Mesenchymal stem cell (in vitro differentiated cells and primary cell): ENCODE results near the gene ASMT.

Experiments
- DNase-seq: peaks from one replicate; pipeline ENCODE4 v3.0.0-alpha.2; 2013
- H2AFZ ChIP-seq: one replicate; pipeline ENCODE4 v1.6.1; 2013; ENCODE audit warnings: low read depth, mild to moderate bottlenecking, control low read depth, inconsistent platforms, low read length, moderate library complexity
- H2AK5ac ChIP-seq: 2 replicates; pipeline ENCODE4 v1.6.1; 2013; ENCODE audit warnings: low read length, moderate library complexity, mild to moderate bottlenecking, inconsistent platforms; ENCODE audit not compliant: severe bottlenecking
- H2BK120ac ChIP-seq: one replicate; pipeline ENCODE4 v1.6.1; 2013; ENCODE audit warnings: low read depth, mild to moderate bottlenecking, inconsistent platforms, low read length, moderate library complexity
- H2BK12ac ChIP-seq, 2 experiments: one replicate each; pipeline ENCODE4 v1.6.1; 2013; ENCODE audit warnings: inconsistent platforms in 2 of 2, low read length in 2 of 2, mild to moderate bottlenecking in 2 of 2, moderate library complexity in 2 of 2, control low read depth in 1 of 2
- H2BK15ac ChIP-seq: one replicate; pipeline ENCODE4 v1.6.1; 2013; ENCODE audit warnings: mild to moderate bottlenecking, low read depth, inconsistent platforms; ENCODE audit not compliant: poor library complexity, severe bottlenecking
- H2BK5ac ChIP-seq: 2 replicates; pipeline ENCODE4 v1.6.1; 2013; ENCODE audit warnings: low read depth, mild to moderate bottlenecking, low read length, control low read depth, inconsistent platforms; ENCODE audit not compliant: poor library complexity, severe bottlenecking
- H3K14ac ChIP-seq, 2 experiments: one replicate each; pipeline ENCODE4 v1.6.1; 2013; ENCODE audit warnings: inconsistent platforms in 2 of 2, low read length in 2 of 2, control low read depth in 1 of 2, mild to moderate bottlenecking in 1 of 2, moderate library complexity in 1 of 2
- H3K18ac ChIP-seq, 2 experiments: one replicate each; pipeline ENCODE4 v1.6.1; 2013; ENCODE audit warnings: inconsistent platforms in 2 of 2, low read length in 2 of 2, control low read depth in 1 of 2, low read depth in 1 of 2, mild to moderate bottlenecking in 1 of 2
- H3K23ac ChIP-seq, 2 experiments: one replicate each; pipeline ENCODE4 v1.6.1; 2013; ENCODE audit warnings: inconsistent platforms in 2 of 2, low read length in 2 of 2, mild to moderate bottlenecking in 2 of 2, moderate library complexity in 2 of 2, control low read depth in 1 of 2
- H3K27ac ChIP-seq: 2 replicates; pipeline ENCODE4 v1.5.1; 2013; ENCODE audit warnings: mild to moderate bottlenecking, moderate library complexity, low read length, control low read depth, inconsistent platforms; ENCODE audit not compliant: poor library complexity, severe bottlenecking
- H3K27me3 ChIP-seq, 2 experiments: 2 replicates each; pipeline versions ENCODE4 v1.6.1 to v1.7.0; 2013; ENCODE audit warnings: low read length in 2 of 2, mild to moderate bottlenecking in 2 of 2, moderate library complexity in 2 of 2, control low read depth in 1 of 2, inconsistent platforms in 1 of 2; ENCODE audit not compliant: control insufficient read depth in 1 of 2, insufficient read depth in 1 of 2
- H3K36me3 ChIP-seq, 2 experiments: 2 replicates each; pipeline versions ENCODE4 v1.6.1 to v1.7.0; 2013; ENCODE audit warnings: low read length in 2 of 2, control low read depth in 1 of 2, inconsistent platforms in 1 of 2, low read depth in 1 of 2, mild to moderate bottlenecking in 1 of 2; ENCODE audit not compliant: insufficient read depth in 2 of 2, control insufficient read depth in 1 of 2
- H3K4ac ChIP-seq, 2 experiments: one replicate each; pipeline ENCODE4 v1.6.1; 2013; ENCODE audit warnings: inconsistent platforms in 2 of 2, low read length in 2 of 2, mild to moderate bottlenecking in 2 of 2, moderate library complexity in 2 of 2, control low read depth in 1 of 2, low read depth in 1 of 2
- H3K4me1 ChIP-seq: 2 replicates; pipeline ENCODE4 v1.6.1; 2013; ENCODE audit warnings: low read depth, low read length, control low read depth; ENCODE audit not compliant: control insufficient read depth, insufficient read depth
- H3K4me2 ChIP-seq: 2 replicates; pipeline ENCODE4 v1.6.1; 2013; ENCODE audit warnings: low read length, mild to moderate bottlenecking, inconsistent platforms; ENCODE audit not compliant: poor library complexity, severe bottlenecking
- H3K4me3 ChIP-seq, 2 experiments: 2 replicates each; pipeline versions ENCODE4 v1.5.1 to v1.7.0; 2013; ENCODE audit warnings: low read length in 2 of 2, mild to moderate bottlenecking in 2 of 2, control low read depth in 1 of 2, low read depth in 1 of 2; ENCODE audit not compliant: insufficient read depth in 1 of 2
- H3K79me1 ChIP-seq: replicated peaks from 2 replicates; pipeline ENCODE4 v1.6.1; 2013; ENCODE audit warnings: mild to moderate bottlenecking, control low read depth, low read length, inconsistent platforms; ENCODE audit not compliant: poor library complexity, severe bottlenecking
- H3K9ac ChIP-seq: 2 replicates; pipeline ENCODE4 v1.7.0; 2013; ENCODE audit warnings: mild to moderate bottlenecking, low read length, moderate library complexity
- H3K9me3 ChIP-seq: 2 replicates; pipeline ENCODE4 v1.7.0; 2013; ENCODE audit warnings: mild to moderate bottlenecking, low read length; ENCODE audit not compliant: control insufficient read depth
- H4K8ac ChIP-seq: one replicate; pipeline ENCODE4 v1.6.1; 2013; ENCODE audit warnings: inconsistent platforms, mild to moderate bottlenecking, low read length, moderate library complexity
- H4K91ac ChIP-seq: one replicate; pipeline ENCODE4 v1.6.1; 2013; ENCODE audit warnings: mild to moderate bottlenecking, low read length, inconsistent platforms
- WGBS: methylation state at CpG from one replicate; pipeline ENCODE4 v1.1.7; 2013; ENCODE audit warnings: mixed read lengths; 5-methylcytosine and 5-hydroxymethylcytosine counted together

ASMT gene

DNA sequence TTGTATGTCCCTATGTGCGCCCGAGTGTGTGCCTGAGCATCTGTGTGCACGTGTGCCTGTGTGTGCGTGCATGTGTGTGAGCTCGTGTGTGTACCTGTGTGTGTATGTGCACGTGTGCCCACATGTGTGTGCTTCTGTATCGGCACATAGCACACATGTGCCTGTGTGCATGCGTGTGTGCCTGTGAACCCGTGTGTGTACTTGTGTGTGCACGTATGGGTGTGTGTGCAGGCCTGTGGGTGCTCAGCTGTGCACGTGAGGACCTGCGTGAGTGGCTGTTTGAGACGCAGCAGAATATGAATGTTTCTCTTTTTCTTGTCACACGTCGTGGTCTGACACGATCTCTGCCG lies 19.2 kb upstream of the ASMT start:
- no peaks in the 10 kb centered on the region for H3K9me3 ChIP-seq
- no peak overlapping the region for H2AK5ac ChIP-seq
- no peak overlapping the region for H3K4me3 ChIP-seq
- WGBS: 95% methylated on average over 13 of the region's 17 CpGs
- H3K4me1 ChIP-seq: peaks cover 15% of the 10 kb centered on the region
- no peak overlapping the region for H2BK5ac ChIP-seq
- H3K4ac ChIP-seq: no peak overlapping the region
- no peak overlapping the region for H2BK15ac ChIP-seq
- peaks cover 37% of the 10 kb centered on the region for H3K79me1 ChIP-seq
- no peak overlapping the region for H3K18ac ChIP-seq
- no peak overlapping the region for H3K23ac ChIP-seq
- no peak overlapping the region for H4K91ac ChIP-seq
- no peak for DNase-seq
- H3K9ac ChIP-seq: no peak overlapping the region
- H3K27me3 ChIP-seq: no peaks in the 10 kb centered on the region
- no peak overlapping the region for H2BK12ac ChIP-seq
- peak overlapping the region; percentile 2 for H4K8ac ChIP-seq
- H3K14ac ChIP-seq: no peak overlapping the region
- H3K36me3 ChIP-seq: peaks cover 71 to 76% of the 10 kb centered on the region in 2 experiments
- no peak overlapping the region for H3K4me2 ChIP-seq
- no peak overlapping the region for H3K27ac ChIP-seq
- H2BK120ac ChIP-seq: no peak overlapping the region
- H2AFZ ChIP-seq: no peak overlapping the region

- Histone ChIP-seq H4K8ac (no peak overlapping the region), H2AFZ (no peak overlapping the region), H4K91ac (no peak overlapping the region), H2BK15ac (no peak overlapping the region), H3K27me3 (no peaks in the 10 kb centered on the region), H3K4ac (no peak overlapping the region), H3K9ac (no peak overlapping the region), H3K14ac (no peak overlapping the region), H3K27ac (no peak overlapping the region), H3K9me3 (no peaks in the 10 kb centered on the region), H2BK120ac (no peak overlapping the region), H2BK5ac (no peak overlapping the region), H3K36me3 (peaks cover 83 to 87% of the 10 kb centered on the region in 2 experiments), H2BK12ac (no peak overlapping the region), H3K4me3 (no peak overlapping the region), H2AK5ac (no peak overlapping the region), H3K4me2 (no peak overlapping the region), H3K23ac (no peak overlapping the region), H3K18ac (no peak overlapping the region), H3K4me1 (peaks cover 15% of the 10 kb centered on the region), H3K79me1 (peaks cover 48% of the 10 kb centered on the region)
- DNase-seq: no peak
- WGBS: 90% methylated on average over 30 of the region's 30 CpGs
Observed at GRCh38 chrX:1596676-1597344, 18.0 kb upstream of the ASMT start.

DNA sequence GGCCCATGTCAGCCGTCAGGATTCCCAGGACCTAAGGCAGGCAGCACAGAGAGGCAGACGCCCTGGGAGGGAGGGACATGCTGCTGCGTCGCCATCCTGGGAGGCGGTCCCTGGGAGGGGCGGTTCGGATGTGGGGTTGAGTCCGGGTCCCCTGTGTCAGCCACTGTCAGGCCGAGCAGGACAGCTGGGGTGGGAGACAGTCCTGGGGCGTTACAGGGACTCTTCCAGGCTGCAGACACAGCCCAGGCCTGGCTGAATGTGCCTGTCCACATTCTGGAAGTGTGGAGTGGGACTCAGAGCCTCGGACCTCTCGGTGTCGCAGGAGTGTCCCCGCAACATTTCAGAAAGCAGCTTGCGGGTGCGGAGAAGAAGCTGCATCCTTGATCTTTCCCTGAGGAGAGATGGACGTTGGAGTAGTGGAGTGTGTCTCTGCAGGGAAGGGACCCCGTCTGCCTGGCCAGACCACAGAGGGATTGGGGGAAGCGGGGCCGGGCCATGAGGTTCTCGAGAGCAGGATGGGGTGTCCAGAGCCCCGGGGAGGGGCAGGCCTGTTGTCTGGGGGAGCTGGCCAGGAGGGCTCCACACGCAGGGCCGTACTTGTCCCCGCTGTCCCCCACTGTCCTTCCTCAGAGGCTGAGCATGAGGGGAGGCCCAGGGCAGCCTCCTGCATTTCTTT lies 17.4 kb upstream of the ASMT start:
- 96% methylated on average over 25 of the region's 25 CpGs for WGBS
- H3K9ac ChIP-seq: no peak overlapping the region
- H3K36me3 ChIP-seq: peaks cover 88 to 89% of the 10 kb centered on the region in 2 experiments
- H3K4me1 ChIP-seq: peaks cover 15% of the 10 kb centered on the region
- H3K14ac ChIP-seq: no peak overlapping the region
- no peak overlapping the region for H2AFZ ChIP-seq
- H3K4me3 ChIP-seq: peak overlapping the region in 1 of 2 experiments; percentile 14
- no peak for DNase-seq
- H3K23ac ChIP-seq: no peak overlapping the region
- H3K4ac ChIP-seq: no peak overlapping the region
- no peak overlapping the region for H3K27ac ChIP-seq
- no peak overlapping the region for H2BK5ac ChIP-seq
- H2BK15ac ChIP-seq: no peak overlapping the region
- peaks cover 49% of the 10 kb centered on the region for H3K79me1 ChIP-seq
- no peak overlapping the region for H4K8ac ChIP-seq
- no peak overlapping the region for H2AK5ac ChIP-seq
- no peak overlapping the region for H2BK12ac ChIP-seq
- H2BK120ac ChIP-seq: no peak overlapping the region
- H3K4me2 ChIP-seq: no peak overlapping the region
- H4K91ac ChIP-seq: no peak overlapping the region
- H3K18ac ChIP-seq: no peak overlapping the region
- H3K27me3 ChIP-seq: no peaks in the 10 kb centered on the region
- peaks cover 5% of the 10 kb centered on the region for H3K9me3 ChIP-seq

DNA sequence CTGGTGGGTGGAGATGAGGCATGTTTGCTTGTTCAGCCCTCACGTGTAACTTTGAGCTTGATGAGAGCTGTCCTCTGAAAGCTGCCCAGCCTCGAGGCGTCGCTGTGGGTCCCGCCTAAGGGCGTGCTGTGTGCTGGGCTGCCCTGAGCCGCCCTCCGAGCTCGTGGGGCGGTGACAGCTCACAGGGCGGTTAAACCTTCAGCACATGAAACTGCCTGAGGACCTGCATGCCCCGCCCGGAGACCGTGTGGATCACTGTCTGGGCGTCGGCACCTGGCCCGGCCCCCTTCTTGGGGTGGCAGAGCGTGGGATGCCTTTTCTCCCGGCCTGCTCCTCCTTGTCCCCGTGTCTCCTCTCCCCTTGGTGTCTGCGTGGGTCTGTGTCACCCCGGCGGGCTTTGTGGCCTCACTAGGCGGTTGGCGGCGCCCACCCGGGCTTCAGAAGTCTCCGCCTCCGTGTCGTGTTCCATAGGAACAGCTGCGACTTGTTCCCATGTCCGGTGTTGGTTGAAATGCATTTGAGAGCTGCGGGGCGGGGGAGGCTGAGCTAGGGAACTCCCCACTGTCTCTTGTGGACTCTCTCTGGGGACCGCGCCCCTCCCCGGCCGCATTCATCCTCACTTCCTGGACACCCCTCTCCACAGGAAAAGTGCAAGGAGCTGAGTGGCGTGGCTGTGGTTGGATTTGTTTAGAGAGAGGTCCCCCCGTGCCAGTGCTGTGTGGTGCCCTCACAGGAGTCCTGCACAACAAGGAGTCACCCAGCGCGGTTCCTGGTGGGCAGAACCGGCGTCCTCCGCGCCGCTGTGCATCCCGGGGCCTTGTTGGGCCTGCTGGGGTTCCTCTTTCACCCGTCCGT lies 16.6 kb upstream of the ASMT start:
- H4K8ac ChIP-seq: no peak overlapping the region
- peaks cover 95 to 96% of the 10 kb centered on the region in 2 experiments for H3K36me3 ChIP-seq
- H3K14ac ChIP-seq: no peak overlapping the region
- no peak overlapping the region for H3K27ac ChIP-seq
- no peaks in the 10 kb centered on the region for H3K27me3 ChIP-seq
- H3K4me1 ChIP-seq: peaks cover 12% of the 10 kb centered on the region
- H2BK120ac ChIP-seq: no peak overlapping the region
- peaks cover 52% of the 10 kb centered on the region for H3K79me1 ChIP-seq
- no peak overlapping the region for H3K4ac ChIP-seq
- no peak overlapping the region for H3K4me2 ChIP-seq
- H3K23ac ChIP-seq: no peak overlapping the region
- no peak overlapping the region for H3K4me3 ChIP-seq
- DNase-seq: no peak
- 93% methylated on average over 46 of the region's 50 CpGs for WGBS
- no peak overlapping the region for H3K9ac ChIP-seq
- no peak overlapping the region for H2BK15ac ChIP-seq
- H3K9me3 ChIP-seq: peaks cover 5% of the 10 kb centered on the region
- H2AK5ac ChIP-seq: no peak overlapping the region
- no peak overlapping the region for H3K18ac ChIP-seq
- no peak overlapping the region for H2BK5ac ChIP-seq
- H2BK12ac ChIP-seq: no peak overlapping the region
- no peak overlapping the region for H4K91ac ChIP-seq
- H2AFZ ChIP-seq: no peak overlapping the region
